ENCODE data around the gene ASPG. TPM values are rescaled to one million over a fixed set of nuclear protein-coding genes. Genes with fewer than 3 reads are reported as not detected.
"Not testable (repeated sequence)": the region's sequence is repeated elsewhere in the genome, so short reads cannot be mapped to it uniquely, and the experiment has no call there.

The ASPG gene
- total and polyA plus RNA-seq, 2 donors (not counting 1 experiment from before 2014, with no cell fraction given): not detected

DNA sequence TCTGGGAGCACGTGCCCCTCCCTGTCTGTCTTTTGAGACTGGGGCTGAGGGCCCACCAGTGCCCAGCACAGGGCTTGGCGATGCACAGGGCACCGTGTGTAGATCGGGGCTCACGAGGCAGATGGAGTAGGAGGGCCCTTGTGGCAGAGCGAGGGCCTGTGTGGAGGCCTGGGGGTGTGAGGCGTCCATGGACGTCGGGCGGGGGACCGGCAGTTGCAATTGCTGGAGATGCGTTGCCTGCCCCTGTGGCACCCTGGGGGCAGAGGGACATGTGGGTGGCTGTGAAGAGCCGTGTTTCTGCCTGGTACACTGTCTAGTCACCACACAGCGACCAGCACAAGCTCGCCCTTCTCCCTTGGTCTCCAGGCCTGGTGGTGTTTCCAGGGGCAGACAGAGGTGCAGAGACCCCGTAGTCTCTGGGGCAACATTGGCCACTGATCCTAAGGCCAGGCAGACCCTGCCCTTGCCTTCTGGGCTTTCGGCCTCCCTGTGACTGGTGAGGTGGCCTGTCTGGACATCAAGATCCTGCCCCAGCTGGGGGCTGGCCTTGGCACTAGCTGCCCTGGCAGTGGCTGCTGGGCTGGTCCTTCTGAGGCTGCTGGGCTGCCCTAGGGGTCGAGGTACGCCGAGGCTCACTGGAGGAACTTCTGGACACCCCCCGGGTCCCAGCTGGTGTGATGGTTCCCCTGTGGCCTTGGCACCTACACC, 67.3 kb downstream of the ASPG start:
- Histone ChIP-seq H3K27me3 (ENCODE audit: control insufficient read depth, insufficient read depth, low read length) (no peaks in the 10 kb centered on the region), H2AFZ (ENCODE audit: low read length) (no peak overlapping the region), H3K9ac (ENCODE audit: insufficient read depth, low read length) (no peak overlapping the region), H3K9me3 (ENCODE audit: control insufficient read depth, insufficient read depth, low read depth, low read length) (no peaks in the 10 kb centered on the region), H3K4me1 (ENCODE audit: control insufficient read depth, extremely low read depth, insufficient read depth, low read length) (no peaks in the 10 kb centered on the region), H3K79me2 (ENCODE audit: control insufficient read depth, insufficient read depth, low read length) (no peaks in the 10 kb centered on the region), H3K36me3 (ENCODE audit: control insufficient read depth, insufficient read depth, low read length) (no peaks in the 10 kb centered on the region), H3K4me2 (ENCODE audit: extremely low read depth, insufficient read depth, low read length) (no peak overlapping the region), H4K20me1 (ENCODE audit: control insufficient read depth, extremely low read depth, insufficient read depth, low read length) (no peaks in the 10 kb centered on the region), H3K4me3 (replicated peaks in 1 of 4; ENCODE audit: control extremely low read depth in 1 of 4, insufficient read depth in 1 of 4, low read depth in 3 of 4, low read length in 4 of 4) (no peak overlapping the region), H3K27ac (ENCODE audit: insufficient read depth, low read length) (no peak overlapping the region)
- TF ChIP-seq, protein P1, sequence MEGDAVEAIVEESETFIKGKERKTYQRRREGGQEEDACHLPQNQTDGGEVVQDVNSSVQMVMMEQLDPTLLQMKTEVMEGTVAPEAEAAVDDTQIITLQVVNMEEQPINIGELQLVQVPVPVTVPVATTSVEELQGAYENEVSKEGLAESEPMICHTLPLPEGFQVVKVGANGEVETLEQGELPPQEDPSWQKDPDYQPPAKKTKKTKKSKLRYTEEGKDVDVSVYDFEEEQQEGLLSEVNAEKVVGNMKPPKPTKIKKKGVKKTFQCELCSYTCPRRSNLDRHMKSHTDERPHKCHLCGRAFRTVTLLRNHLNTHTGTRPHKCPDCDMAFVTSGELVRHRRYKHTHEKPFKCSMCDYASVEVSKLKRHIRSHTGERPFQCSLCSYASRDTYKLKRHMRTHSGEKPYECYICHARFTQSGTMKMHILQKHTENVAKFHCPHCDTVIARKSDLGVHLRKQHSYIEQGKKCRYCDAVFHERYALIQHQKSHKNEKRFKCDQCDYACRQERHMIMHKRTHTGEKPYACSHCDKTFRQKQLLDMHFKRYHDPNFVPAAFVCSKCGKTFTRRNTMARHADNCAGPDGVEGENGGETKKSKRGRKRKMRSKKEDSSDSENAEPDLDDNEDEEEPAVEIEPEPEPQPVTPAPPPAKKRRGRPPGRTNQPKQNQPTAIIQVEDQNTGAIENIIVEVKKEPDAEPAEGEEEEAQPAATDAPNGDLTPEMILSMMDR (conservative IDR thresholded peaks at IDR 0.05 in 1 of 2, IDR thresholded peaks at IDR 0.05 in 1 of 2; ENCODE audit: low read depth in 1 of 2, low read length in 2 of 2): no peak
- TF ChIP-seq EZH2 (IDR thresholded peaks at IDR 0.05; ENCODE audit: low read length, missing control alignments): no peak
- DNase-seq (ENCODE audit: low read depth in 2 of 2): no peak

DNA sequence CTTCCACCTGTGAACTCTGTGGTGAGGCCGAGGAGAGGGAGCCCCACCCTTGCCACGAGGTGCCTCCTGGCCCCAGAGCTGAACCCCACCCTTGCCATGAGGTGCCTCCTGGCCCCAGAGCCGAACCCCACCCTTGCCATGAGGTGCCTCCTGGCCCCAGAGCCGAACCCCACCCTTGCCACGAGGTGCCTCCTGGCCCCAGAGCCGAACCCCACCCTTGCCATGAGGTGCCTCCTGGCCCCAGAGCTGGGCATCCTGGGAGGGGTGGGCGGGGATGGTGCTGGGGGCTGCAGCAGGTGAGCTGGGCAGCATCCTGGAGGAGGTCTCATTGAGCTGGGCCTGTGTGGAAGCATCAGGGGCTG, 67.9 kb downstream of the ASPG start:
- not testable (repeated sequence) for H3K27me3 ChIP-seq (ENCODE audit: control insufficient read depth, insufficient read depth, low read length); H3K27ac ChIP-seq (ENCODE audit: insufficient read depth, low read length); H3K9ac ChIP-seq (ENCODE audit: insufficient read depth, low read length); H4K20me1 ChIP-seq (ENCODE audit: control insufficient read depth, extremely low read depth, insufficient read depth, low read length); H3K79me2 ChIP-seq (ENCODE audit: control insufficient read depth, insufficient read depth, low read length); H3K4me3 ChIP-seq (replicated peaks in 1 of 4; ENCODE audit: control extremely low read depth in 1 of 4, insufficient read depth in 1 of 4, low read depth in 3 of 4, low read length in 4 of 4); H3K36me3 ChIP-seq (ENCODE audit: control insufficient read depth, insufficient read depth, low read length); DNase-seq (ENCODE audit: low read depth in 2 of 2); H3K9me3 ChIP-seq (ENCODE audit: control insufficient read depth, insufficient read depth, low read depth, low read length); H3K4me2 ChIP-seq (ENCODE audit: extremely low read depth, insufficient read depth, low read length); H3K4me1 ChIP-seq (ENCODE audit: control insufficient read depth, extremely low read depth, insufficient read depth, low read length); H2AFZ ChIP-seq (ENCODE audit: low read length)

DNA sequence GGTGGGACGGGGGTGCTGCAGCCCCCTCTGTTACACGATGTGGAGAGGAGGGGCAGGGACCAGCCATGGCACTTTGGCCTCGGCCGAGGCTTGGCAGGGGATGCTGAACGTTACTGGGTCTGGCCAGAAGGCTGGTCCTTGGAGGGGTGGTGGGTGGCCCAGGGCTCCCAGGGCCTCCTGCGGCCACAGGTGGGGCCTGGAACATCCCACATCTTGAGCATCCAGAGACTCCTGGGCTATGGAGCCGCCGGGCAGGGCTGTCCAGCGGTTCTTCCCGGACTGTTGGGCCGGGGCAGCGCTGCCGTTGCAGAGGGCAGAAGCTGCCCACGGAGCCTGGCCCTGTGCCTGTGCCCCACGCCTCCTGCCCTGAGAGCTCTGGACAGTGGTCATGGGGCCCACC, 68.7 kb downstream of the ASPG start:
- Histone ChIP-seq H4K20me1 (ENCODE audit: control insufficient read depth, extremely low read depth, insufficient read depth, low read length) (no peaks in the 10 kb centered on the region), H3K4me2 (ENCODE audit: extremely low read depth, insufficient read depth, low read length) (no peak overlapping the region), H3K9me3 (ENCODE audit: control insufficient read depth, insufficient read depth, low read depth, low read length) (no peaks in the 10 kb centered on the region), H3K4me1 (ENCODE audit: control insufficient read depth, extremely low read depth, insufficient read depth, low read length) (no peaks in the 10 kb centered on the region), H3K79me2 (ENCODE audit: control insufficient read depth, insufficient read depth, low read length) (no peaks in the 10 kb centered on the region), H3K36me3 (ENCODE audit: control insufficient read depth, insufficient read depth, low read length) (no peaks in the 10 kb centered on the region), H2AFZ (ENCODE audit: low read length) (no peak overlapping the region), H3K27ac (ENCODE audit: insufficient read depth, low read length) (no peak overlapping the region), H3K9ac (ENCODE audit: insufficient read depth, low read length) (no peak overlapping the region), H3K4me3 (replicated peaks in 1 of 4; ENCODE audit: control extremely low read depth in 1 of 4, insufficient read depth in 1 of 4, low read depth in 3 of 4, low read length in 4 of 4) (no peak overlapping the region), H3K27me3 (ENCODE audit: control insufficient read depth, insufficient read depth, low read length) (no peaks in the 10 kb centered on the region)
- TF ChIP-seq EZH2 (IDR thresholded peaks at IDR 0.05; ENCODE audit: low read length, missing control alignments): no peak
- TF ChIP-seq, protein P1 (conservative IDR thresholded peaks at IDR 0.05 in 1 of 2, IDR thresholded peaks at IDR 0.05 in 1 of 2; ENCODE audit: low read depth in 1 of 2, low read length in 2 of 2): no peak
- DNase-seq (ENCODE audit: low read depth in 2 of 2): no peak
